HCT116 (cell line): ENCODE measurements around the gene INTS12. TPM values are rescaled to one million over a fixed set of nuclear protein-coding genes. Genes with fewer than 3 reads are reported as not detected.
A peak's percentile ranks its signal among the peaks of the same experiment; 100 is the strongest.

ENCODE experiments used
- ATAC-seq: fragments of 200-7000 bp; cut with Tn5 transposase; 2 replicates; pipeline ENCODE4 v1.9.1; 2020; ENCODE audit warnings: mild to moderate bottlenecking, moderate library complexity
- BruUV-seq: library from RNA; stranded (reverse); fragments of 400-500 nt; replicated peaks from 2 replicates; lab custom pipeline; 2021; lab: Mats Ljungman, UMichigan
- CTCF ChIA-PET: fragments of 300-600 bp; sonication (Branson Sonifier 250); formaldehyde crosslinking; loops from one replicate; lab custom pipeline; 2021; ENCODE audit warnings: antibody characterized with exemption; lab: Charles Lee
- POLR2A ChIA-PET: fragments of 300-600, 350-600 bp; sonication (Branson Sonifier 250); formaldehyde crosslinking; loops from one replicate; lab custom pipeline; 2021; ENCODE audit warnings: antibody characterized with exemption; lab: Charles Lee
- RAD21 ChIA-PET, 2 experiments: fragments of 300-600 bp; sonication (Branson Sonifier 250); formaldehyde crosslinking; loops; one replicate each; lab custom pipeline; 2023; ENCODE audit warnings: low total read pairs in 2 of 2; ENCODE audit not compliant: uncharacterized antibody in 2 of 2, unreplicated experiment in 2 of 2, low non-redundant PET in 1 of 2; lab: Charles Lee
- DNase-seq: peaks from one replicate; pipeline ENCODE4 v3.0.0-alpha.2; 2010; ENCODE audit warnings: low read depth, low spot score
- H2AFZ ChIP-seq: fragments of 200-600 bp; shearing (Covaris generic), sonication (generic); 2 replicates; pipeline ENCODE4 v1.6.1; 2017; ENCODE audit warnings: low read depth, mixed run types, mixed read lengths, antibody characterized with exemption, low read length; ENCODE audit not compliant: poor library complexity, severe bottlenecking
- H3K27ac ChIP-seq: 2 replicates; pipeline ENCODE4 v1.5.1; 2012; ENCODE audit warnings: low read depth, low read length
- H3K27me3 ChIP-seq: fragments of 200-600 bp; sonication (generic); 2 replicates; pipeline ENCODE4 v1.6.1; 2016; ENCODE audit warnings: mixed run types, low read length, mixed read lengths; ENCODE audit not compliant: insufficient read depth
- H3K36me3 ChIP-seq, 2 experiments: fragments of 200-500 bp in 1 of 2; fragments of 200-600 bp in 1 of 2; sonication (Bioruptor generic) in 1 of 2; sonication (generic) in 1 of 2; 2 replicates each; pipeline versions ENCODE4 v1.5.1 to v1.6.1; 2014 to 2016; ENCODE audit warnings: low read length in 2 of 2, inconsistent platforms in 1 of 2, mixed read lengths in 1 of 2, mixed run types in 1 of 2; ENCODE audit not compliant: insufficient read depth in 2 of 2, control insufficient read depth in 1 of 2
- H3K4me1 ChIP-seq, 2 experiments: fragments of 200-600 bp in 1 of 2; sonication (generic) in 1 of 2; 2 replicates each; pipeline versions ENCODE4 v1.5.1 to v1.6.1; 2012 to 2017; ENCODE audit warnings: low read length in 2 of 2, inconsistent platforms in 1 of 2, mild to moderate bottlenecking in 1 of 2, mixed read lengths in 1 of 2, mixed run types in 1 of 2, moderate library complexity in 1 of 2; ENCODE audit not compliant: insufficient read depth in 2 of 2, control insufficient read depth in 1 of 2
- H3K4me2 ChIP-seq: fragments of 200-600 bp; sonication (generic); 2 replicates; pipeline ENCODE4 v1.6.1; 2017; ENCODE audit warnings: mixed run types, low read length, mixed read lengths
- H3K4me3 ChIP-seq, 2 experiments: fragments of 200-600 bp in 1 of 2; sonication (generic) in 1 of 2; replicated peaks in 1 of 2; 2 replicates each; pipeline ENCODE4 v1.5.1; 2011 to 2016; ENCODE audit warnings: low read length in 2 of 2, control low read depth in 1 of 2, low read depth in 1 of 2, mild to moderate bottlenecking in 1 of 2, mixed read lengths in 1 of 2, mixed run types in 1 of 2
- H3K79me2 ChIP-seq: fragments of 200-600 bp; sonication (generic); 2 replicates; pipeline ENCODE4 v1.6.1; 2017; ENCODE audit warnings: mild to moderate bottlenecking, mixed run types, low read length, moderate library complexity, mixed read lengths; ENCODE audit not compliant: insufficient read depth
- H3K9ac ChIP-seq: fragments of 200-600 bp; sonication (generic); 2 replicates; pipeline ENCODE4 v1.6.1; 2016; ENCODE audit warnings: low read length, mixed read lengths
- H3K9me2 ChIP-seq: fragments of 200-600 bp; sonication (generic), shearing (Covaris generic); 2 replicates; pipeline ENCODE4 v1.6.1; 2017; ENCODE audit warnings: mixed run types, mild to moderate bottlenecking, moderate library complexity; ENCODE audit not compliant: insufficient read depth
- H3K9me3 ChIP-seq, 2 experiments: fragments of 200-500 bp in 1 of 2; fragments of 200-600 bp in 1 of 2; sonication (Bioruptor generic) in 1 of 2; sonication (generic) in 1 of 2; 2 replicates each; pipeline ENCODE4 v1.6.1; 2014 to 2017; ENCODE audit warnings: low read length in 2 of 2, mixed read lengths in 2 of 2, inconsistent platforms in 1 of 2, low read depth in 1 of 2, mild to moderate bottlenecking in 1 of 2, mixed run types in 1 of 2, moderate library complexity in 1 of 2; ENCODE audit not compliant: control insufficient read depth in 1 of 2, insufficient read depth in 1 of 2
- H4K20me1 ChIP-seq: fragments of 200-600 bp; sonication (generic), shearing (Covaris generic); 2 replicates; pipeline ENCODE4 v1.6.1; 2017; ENCODE audit warnings: mixed run types, mild to moderate bottlenecking, moderate library complexity; ENCODE audit not compliant: insufficient read depth
- EZH2 ChIP-seq: fragments of 200-600 bp; sonication (generic); IDR thresholded peaks from 2 replicates; pipeline ENCODE4 v1.6.1; 2017; ENCODE audit warnings: antibody characterized with exemption, mixed run types
- EZH2phosphoT487 ChIP-seq: fragments of 200-600 bp; IDR thresholded peaks from 2 replicates; pipeline ENCODE4 v1.6.1; 2018; ENCODE audit warnings: antibody characterized with exemption, borderline replicate concordance
- SRF ChIP-seq: IDR thresholded peaks from 2 replicates; pipeline ENCODE4 v1.6.1; 2012; ENCODE audit warnings: low read depth
- YY1 ChIP-seq: IDR thresholded peaks from 2 replicates; pipeline ENCODE4 v1.6.1; 2011; ENCODE audit warnings: low read length, low read depth, moderate library complexity, mild to moderate bottlenecking; ENCODE audit not compliant: insufficient replicate concordance; ENCODE audit errors: extremely low read depth
- ZBTB33 ChIP-seq: IDR thresholded peaks from 2 replicates; pipeline ENCODE4 v1.6.1; 2011; ENCODE audit warnings: mild to moderate bottlenecking, low read length, moderate library complexity; ENCODE audit not compliant: insufficient replicate concordance; ENCODE audit errors: extremely low read depth
- ZFX ChIP-seq: fragments of 450-650 bp; IDR thresholded peaks from 2 replicates; pipeline ENCODE4 v1.6.1; 2017
- intact Hi-C: fragments of 100-400 bp; cut with micrococcal nuclease; formaldehyde crosslinking; loops from 2 replicates; pipeline ENCODE4 v1.10.0; 2022
- total RNA-seq: library from RNA; stranded (reverse); gene quantifications from one replicate; pipeline ENCODE4 v1.2.1, GENCODE V29; 2021; ENCODE audit not compliant: unreplicated experiment

Gene INTS12
- total RNA-seq, 1 experiment from 2014 or later: 18.5 TPM

- no peaks in the 10 kb centered on the region for H4K20me1 ChIP-seq
- peak overlapping the region; percentile 72 for H3K4me2 ChIP-seq
- H3K4me3 ChIP-seq: peak overlapping the region; percentile 77 to 82
- intact Hi-C loops: no loop called here
- H3K79me2 ChIP-seq: peaks cover 81% of the 10 kb centered on the region
- H3K27me3 ChIP-seq: no peaks in the 10 kb centered on the region
- no peaks in the 10 kb centered on the region for H3K9me2 ChIP-seq
- no peaks in the 10 kb centered on the region for H3K9me3 ChIP-seq
- DNase-seq: no peak
- no TSS peak for BruUV-seq
- H3K36me3 ChIP-seq: no peaks in the 10 kb centered on the region
- no peak for ATAC-seq
- POLR2A ChIA-PET: no interaction called here
- no peak overlapping the region for H3K27ac ChIP-seq
- CTCF ChIA-PET: no interaction called here
- RAD21 ChIA-PET: interaction anchor here in 1 of 2 experiments (0.6 kb wide), 1 partner anchor 248 kb away, joined by 3 read pairs; no protein-coding TSS in a partner anchor
- peak overlapping the region; percentile 88 for H3K9ac ChIP-seq
- TF ChIP-seq EZH2: no peak
- TF ChIP-seq EZH2phosphoT487: no peak
- TF ChIP-seq ZFX: no peak
- no peak for TF ChIP-seq YY1
- TF ChIP-seq ZBTB33: no peak
- peaks cover 0 to 14% of the 10 kb centered on the region in 2 experiments; a peak in 3 of 4 replicates for H3K4me1 ChIP-seq
- no peak overlapping the region for H2AFZ ChIP-seq
Observed at GRCh38 chr4:105710012-105710600, 1.6 kb upstream of the INTS12 start.

- peaks cover 84% of the 10 kb centered on the region for H3K79me2 ChIP-seq
- no peaks in the 10 kb centered on the region for H4K20me1 ChIP-seq
- H3K9me3 ChIP-seq: no peaks in the 10 kb centered on the region
- H3K4me2 ChIP-seq: peak overlapping the region; percentile 72
- peak overlapping the region; percentile 58 for H2AFZ ChIP-seq
- TF ChIP-seq SRF: no peak
- TF ChIP-seq, all 23 proteins: peak for 0
- TSS peak; percentile 65 for BruUV-seq
- RAD21 ChIA-PET: no interaction called here
- H3K9ac ChIP-seq: peak overlapping the region; percentile 88
- H3K27me3 ChIP-seq: no peaks in the 10 kb centered on the region
- DNase-seq (peak; percentile 6), ATAC-seq (peak; percentile 63)
- peaks cover 0 to 14% of the 10 kb centered on the region in 2 experiments; a peak in 3 of 4 replicates for H3K4me1 ChIP-seq
- CTCF ChIA-PET: no interaction called here
- H3K4me3 ChIP-seq: peak overlapping the region; percentile 77 to 82
- peak overlapping the region; percentile 80 for H3K27ac ChIP-seq
- POLR2A ChIA-PET: no interaction called here
- H3K9me2 ChIP-seq: no peaks in the 10 kb centered on the region
- no peaks in the 10 kb centered on the region for H3K36me3 ChIP-seq
- intact Hi-C loops: no loop called here
Observed at GRCh38 chr4:105709081-105709450, 577 bp upstream of the INTS12 start.
